DOHH2 (cell line): ENCODE measurements around the gene UBTD2.

ENCODE experiments used
- H3F3A ChIP-seq: fragments of 200-600 bp; sonication (generic), shearing (Covaris generic); 2 replicates; pipeline ENCODE4 v1.6.0; 2016; ENCODE audit warnings: antibody characterized with exemption, mild to moderate bottlenecking; ENCODE audit not compliant: control insufficient read depth, insufficient read depth
- H3K27ac ChIP-seq: fragments of 200-600 bp; sonication (generic); 2 replicates; pipeline ENCODE4 v1.5.1; 2014; ENCODE audit warnings: low read depth, mild to moderate bottlenecking, low read length, moderate library complexity
- H3K27me3 ChIP-seq: fragments of 200-600 bp; sonication (generic); 2 replicates; pipeline ENCODE4 v1.6.1; 2014; ENCODE audit warnings: mild to moderate bottlenecking, low read length, mixed read lengths; ENCODE audit not compliant: control insufficient read depth
- H3K36me3 ChIP-seq: fragments of 200-600 bp; sonication (generic); 2 replicates; pipeline ENCODE4 v1.6.1; 2014; ENCODE audit warnings: mild to moderate bottlenecking, low read length, moderate library complexity, mixed read lengths; ENCODE audit not compliant: control insufficient read depth
- H3K4me1 ChIP-seq: fragments of 200-600 bp; sonication (generic); 2 replicates; pipeline ENCODE4 v1.6.1; 2014; ENCODE audit warnings: mild to moderate bottlenecking, low read length, mixed read lengths; ENCODE audit not compliant: control insufficient read depth
- H3K4me2 ChIP-seq: fragments of 200-600 bp; sonication (generic); 2 replicates; pipeline ENCODE4 v1.6.0; 2014; ENCODE audit warnings: mild to moderate bottlenecking, low read length, moderate library complexity
- H3K4me3 ChIP-seq: fragments of 200-600 bp; sonication (generic); 2 replicates; pipeline ENCODE4 v1.5.1; 2014; ENCODE audit warnings: mild to moderate bottlenecking, low read length, mixed read lengths
- H3K79me2 ChIP-seq: fragments of 200-600 bp; sonication (generic); 2 replicates; pipeline ENCODE4 v1.6.1; 2014; ENCODE audit warnings: mild to moderate bottlenecking, low read length, mixed read lengths; ENCODE audit not compliant: control insufficient read depth
- H3K9me2 ChIP-seq: fragments of 200-600 bp; sonication (generic); replicated peaks from 2 replicates; pipeline ENCODE4 v1.6.1; 2014; ENCODE audit warnings: mild to moderate bottlenecking, low read length, mixed read lengths; ENCODE audit not compliant: control insufficient read depth
- H3K9me3 ChIP-seq: fragments of 200-600 bp; sonication (generic); 2 replicates; pipeline ENCODE4 v1.6.1; 2014; ENCODE audit warnings: antibody characterized with exemption, low read length, mixed read lengths; ENCODE audit not compliant: control insufficient read depth, insufficient read depth
- H4K20me1 ChIP-seq: fragments of 200-600 bp; sonication (generic); 2 replicates; pipeline ENCODE4 v1.6.0; 2014; ENCODE audit warnings: low read depth, mild to moderate bottlenecking, antibody characterized with exemption, low read length, moderate library complexity; ENCODE audit not compliant: control insufficient read depth, insufficient read depth
- CTCF ChIP-seq: fragments of 200-600 bp; sonication (generic); IDR thresholded peaks from one replicate; pipeline ENCODE4 v1.5.1; 2014; ENCODE audit warnings: antibody characterized with exemption, mild to moderate bottlenecking, low read depth, low read length; ENCODE audit not compliant: poor library complexity, severe bottlenecking
- EZH2phosphoT487 ChIP-seq: fragments of 200-600 bp; sonication (generic); IDR thresholded peaks from 2 replicates; pipeline ENCODE4 v1.6.1; 2017; ENCODE audit warnings: borderline replicate concordance, mild to moderate bottlenecking, antibody characterized with exemption, low read length, moderate library complexity, mixed read lengths

The UBTD2 gene

GRCh38 chr5:172245046-172245445 lies 38.5 kb downstream of the UBTD2 start:
- H3K27me3 ChIP-seq, result no peaks in the 10 kb centered on the region
- peaks cover 3% of the 10 kb centered on the region; the same call in 1 of the 2 replicates for H4K20me1 ChIP-seq
- H3K27ac ChIP-seq, result no peak overlapping the region
- no peak overlapping the region for H3K4me3 ChIP-seq
- H3K36me3 ChIP-seq, result 0 out of 2 replicates have a peak, but pooled peaks cover 2% of the 10 kb centered on the region
- H3F3A ChIP-seq, result no peaks in the 10 kb centered on the region
- TF ChIP-seq EZH2phosphoT487 (no peak), CTCF (no peak)
- no peaks in the 10 kb centered on the region for H3K9me3 ChIP-seq
- H3K9me2 ChIP-seq, result no peaks in the 10 kb centered on the region
- peaks cover 66% of the 10 kb centered on the region for H3K79me2 ChIP-seq
- H3K4me1 ChIP-seq, result no peaks in the 10 kb centered on the region
- no peak overlapping the region for H3K4me2 ChIP-seq

- Histone ChIP-seq H4K20me1 (peaks cover 3% of the 10 kb centered on the region; the same call in 1 of the 2 replicates), H3K4me2 (no peak overlapping the region), H3K27ac (no peak overlapping the region), H3K27me3 (no peaks in the 10 kb centered on the region), H3F3A (no peaks in the 10 kb centered on the region), H3K36me3 (0 out of 2 replicates have a peak, but pooled peaks cover 2% of the 10 kb centered on the region), H3K79me2 (peaks cover 60% of the 10 kb centered on the region), H3K9me3 (no peaks in the 10 kb centered on the region), H3K9me2 (no peaks in the 10 kb centered on the region), H3K4me1 (no peaks in the 10 kb centered on the region), H3K4me3 (no peak overlapping the region)
- TF ChIP-seq CTCF (no peak), EZH2phosphoT487 (no peak)
These were observed 40.3 kb downstream of the UBTD2 start for GRCh38 chr5:172243302-172243701.

- Histone ChIP-seq H3K4me1 (peaks cover 33% of the 10 kb centered on the region), H3K27me3 (no peaks in the 10 kb centered on the region), H3K9me3 (no peaks in the 10 kb centered on the region), H3K4me3 (no peak overlapping the region), H3K36me3 (peaks cover 10% of the 10 kb centered on the region), H3K4me2 (no peak overlapping the region), H3F3A (no peaks in the 10 kb centered on the region), H3K9me2 (no peaks in the 10 kb centered on the region), H3K79me2 (peaks cover 49% of the 10 kb centered on the region), H3K27ac (no peak overlapping the region), H4K20me1 (0 out of 2 replicates have a peak, but pooled peaks cover 3% of the 10 kb centered on the region)
- TF ChIP-seq EZH2phosphoT487 (no peak), CTCF (no peak)
These were observed 45.2 kb downstream of the UBTD2 start for GRCh38 chr5:172238334-172238733.
